ENCODE data around the gene BTF3.

The BTF3 gene

DNA sequence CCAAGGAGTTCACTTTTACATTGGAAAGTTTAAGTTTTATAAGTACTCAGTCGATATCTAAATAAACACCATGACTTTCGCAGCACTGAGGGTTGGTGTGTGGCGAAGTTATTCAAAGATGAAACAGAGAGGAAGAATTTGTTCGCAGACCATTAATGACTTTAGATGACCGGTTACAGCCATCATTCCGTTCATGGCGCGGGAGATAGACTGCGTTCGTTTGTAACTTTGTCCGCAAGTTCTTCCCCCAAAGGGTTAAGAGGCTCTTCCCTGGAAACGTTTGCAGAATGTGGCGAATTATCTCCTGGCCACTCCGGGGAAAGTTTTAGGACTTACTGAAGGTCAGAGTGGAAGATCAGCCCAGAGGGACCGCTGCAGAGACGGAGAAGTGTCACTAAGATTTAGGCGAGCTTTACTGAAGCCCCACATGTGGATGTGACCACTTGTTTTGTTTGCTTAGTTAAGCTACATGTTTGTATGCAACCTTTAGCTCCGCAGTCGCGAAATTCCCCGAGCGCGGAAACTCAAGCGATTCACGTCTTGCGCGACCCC lies 47.5 kb upstream of the BTF3 start:
- TF ChIP-seq, protein P1, sequence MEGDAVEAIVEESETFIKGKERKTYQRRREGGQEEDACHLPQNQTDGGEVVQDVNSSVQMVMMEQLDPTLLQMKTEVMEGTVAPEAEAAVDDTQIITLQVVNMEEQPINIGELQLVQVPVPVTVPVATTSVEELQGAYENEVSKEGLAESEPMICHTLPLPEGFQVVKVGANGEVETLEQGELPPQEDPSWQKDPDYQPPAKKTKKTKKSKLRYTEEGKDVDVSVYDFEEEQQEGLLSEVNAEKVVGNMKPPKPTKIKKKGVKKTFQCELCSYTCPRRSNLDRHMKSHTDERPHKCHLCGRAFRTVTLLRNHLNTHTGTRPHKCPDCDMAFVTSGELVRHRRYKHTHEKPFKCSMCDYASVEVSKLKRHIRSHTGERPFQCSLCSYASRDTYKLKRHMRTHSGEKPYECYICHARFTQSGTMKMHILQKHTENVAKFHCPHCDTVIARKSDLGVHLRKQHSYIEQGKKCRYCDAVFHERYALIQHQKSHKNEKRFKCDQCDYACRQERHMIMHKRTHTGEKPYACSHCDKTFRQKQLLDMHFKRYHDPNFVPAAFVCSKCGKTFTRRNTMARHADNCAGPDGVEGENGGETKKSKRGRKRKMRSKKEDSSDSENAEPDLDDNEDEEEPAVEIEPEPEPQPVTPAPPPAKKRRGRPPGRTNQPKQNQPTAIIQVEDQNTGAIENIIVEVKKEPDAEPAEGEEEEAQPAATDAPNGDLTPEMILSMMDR (IDR thresholded peaks at IDR 0.05; ENCODE audit: borderline replicate concordance, extremely low read depth, low read length, poor library complexity, severe bottlenecking): no peak
- TF ChIP-seq EZH2 (IDR thresholded peaks at IDR 0.05; ENCODE audit: borderline replicate concordance, low read depth, low read length, severe bottlenecking): no peak
- H3K4me2 ChIP-seq (ENCODE audit: insufficient read depth, low read length): no peak overlapping the region
- no peaks in the 10 kb centered on the region for H4K20me1 ChIP-seq (ENCODE audit: insufficient read depth, low read length)
- no peak overlapping the region for H3K9ac ChIP-seq (ENCODE audit: low read depth, low read length)
- no peak overlapping the region for H2AFZ ChIP-seq (ENCODE audit: low read depth, low read length)
- peaks cover 11% of the 10 kb centered on the region for H3K27me3 ChIP-seq (ENCODE audit: insufficient read depth, low read length, poor library complexity)
- no peaks in the 10 kb centered on the region for H3K9me3 ChIP-seq (ENCODE audit: insufficient read depth, low read length, severe bottlenecking)
- H3K79me2 ChIP-seq (ENCODE audit: insufficient read depth, low read length): no peaks in the 10 kb centered on the region
- H3K36me3 ChIP-seq (ENCODE audit: insufficient read depth, low read length): no peaks in the 10 kb centered on the region
- DNase-seq: no peak
- no peak overlapping the region for H3K4me3 ChIP-seq (ENCODE audit: low read depth in 1 of 2, low read length in 2 of 2)
- H3K4me1 ChIP-seq (ENCODE audit: insufficient read depth, low read length): no peaks in the 10 kb centered on the region
- no peak for ATAC-seq (ENCODE audit: insufficient read depth, low read depth)
- no peak overlapping the region for H3K27ac ChIP-seq (ENCODE audit: low read length)

DNA sequence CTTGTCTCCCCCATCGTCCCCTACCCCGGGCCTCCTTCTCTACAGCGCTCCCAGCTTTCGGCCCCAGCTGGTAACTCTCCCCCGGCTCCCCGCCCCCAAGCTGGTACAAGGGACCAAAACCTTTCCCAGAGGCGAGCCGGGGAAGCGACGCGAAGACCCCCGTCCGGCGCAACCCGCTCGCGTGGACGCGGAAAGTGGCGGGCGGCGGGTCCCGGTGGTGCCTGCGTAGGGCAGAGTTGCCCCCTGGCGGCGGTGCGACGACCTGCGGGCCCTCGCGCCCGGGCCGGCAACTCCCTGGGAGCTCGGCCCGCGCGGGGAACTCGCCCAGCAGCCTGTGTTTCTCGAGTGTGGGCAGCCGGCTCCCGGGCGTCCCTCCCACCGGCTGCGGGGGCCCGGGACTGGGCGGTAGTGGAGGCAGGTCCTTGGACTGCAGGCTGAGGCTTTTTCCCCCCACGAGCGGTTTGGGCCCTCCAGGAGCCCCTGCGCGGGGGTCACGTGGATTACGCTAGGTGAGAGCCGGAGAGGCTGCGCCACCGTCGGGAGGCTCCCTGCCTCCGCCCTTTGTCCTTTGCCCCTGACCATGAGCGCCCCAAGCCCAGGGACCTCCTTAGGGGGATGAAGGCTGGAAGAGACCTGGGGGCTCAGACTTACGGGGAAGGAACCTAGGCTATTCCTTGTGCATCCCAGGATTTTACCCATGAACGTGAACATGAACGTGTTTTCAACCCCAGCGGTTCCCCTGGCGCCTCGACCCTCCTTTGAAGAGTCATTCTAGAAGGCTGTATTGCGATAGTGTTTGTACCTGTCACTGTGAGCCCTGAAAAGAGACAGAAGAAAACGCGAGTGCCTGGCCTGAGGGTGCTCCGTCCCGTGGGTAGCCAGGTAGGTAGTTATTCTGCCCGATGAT lies 46.8 kb upstream of the BTF3 start:
- no peak overlapping the region for H3K9ac ChIP-seq (ENCODE audit: low read depth, low read length)
- no peak overlapping the region for H3K27ac ChIP-seq (ENCODE audit: low read length)
- H3K4me1 ChIP-seq (ENCODE audit: insufficient read depth, low read length): no peaks in the 10 kb centered on the region
- no peak for DNase-seq
- H4K20me1 ChIP-seq (ENCODE audit: insufficient read depth, low read length): no peaks in the 10 kb centered on the region
- no peak overlapping the region for H3K4me3 ChIP-seq (ENCODE audit: low read depth in 1 of 2, low read length in 2 of 2)
- TF ChIP-seq, protein P1 (IDR thresholded peaks at IDR 0.05; ENCODE audit: borderline replicate concordance, extremely low read depth, low read length, poor library complexity, severe bottlenecking): no peak
- no peak for TF ChIP-seq EZH2 (IDR thresholded peaks at IDR 0.05; ENCODE audit: borderline replicate concordance, low read depth, low read length, severe bottlenecking)
- H3K9me3 ChIP-seq (ENCODE audit: insufficient read depth, low read length, severe bottlenecking): no peaks in the 10 kb centered on the region
- H3K79me2 ChIP-seq (ENCODE audit: insufficient read depth, low read length): no peaks in the 10 kb centered on the region
- H3K4me2 ChIP-seq (ENCODE audit: insufficient read depth, low read length): no peak overlapping the region
- peaks cover 11% of the 10 kb centered on the region for H3K27me3 ChIP-seq (ENCODE audit: insufficient read depth, low read length, poor library complexity)
- H2AFZ ChIP-seq (ENCODE audit: low read depth, low read length): no peak overlapping the region
- ATAC-seq (ENCODE audit: insufficient read depth, low read depth): no peak
- no peaks in the 10 kb centered on the region for H3K36me3 ChIP-seq (ENCODE audit: insufficient read depth, low read length)

DNA sequence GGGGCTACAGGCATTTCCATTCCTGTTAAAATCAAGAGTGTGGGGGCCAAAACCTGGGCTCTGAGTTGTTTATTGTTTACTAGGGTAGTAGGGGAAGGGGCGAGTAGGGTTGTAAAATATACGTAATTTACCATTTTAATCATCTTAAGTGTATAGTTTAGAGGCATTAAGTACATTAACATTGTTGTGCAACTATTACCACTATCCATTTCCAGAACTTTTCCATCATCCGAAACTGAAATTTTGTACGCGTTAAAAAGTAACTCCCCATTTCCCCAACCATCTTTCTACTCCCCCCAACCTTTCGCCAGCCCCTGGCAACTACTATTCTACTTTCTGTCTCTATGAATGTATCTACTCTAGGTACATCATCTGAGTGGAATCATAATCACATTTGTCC lies 46.0 kb upstream of the BTF3 start:
- Histone ChIP-seq H3K4me3 (ENCODE audit: low read depth in 1 of 2, low read length in 2 of 2) (no peak overlapping the region), H3K4me1 (ENCODE audit: insufficient read depth, low read length) (no peaks in the 10 kb centered on the region), H3K9ac (ENCODE audit: low read depth, low read length) (no peak overlapping the region), H3K36me3 (ENCODE audit: insufficient read depth, low read length) (no peaks in the 10 kb centered on the region), H3K27me3 (ENCODE audit: insufficient read depth, low read length, poor library complexity) (peaks cover 11% of the 10 kb centered on the region), H3K9me3 (ENCODE audit: insufficient read depth, low read length, severe bottlenecking) (no peaks in the 10 kb centered on the region), H4K20me1 (ENCODE audit: insufficient read depth, low read length) (no peaks in the 10 kb centered on the region), H2AFZ (ENCODE audit: low read depth, low read length) (no peak overlapping the region), H3K27ac (ENCODE audit: low read length) (no peak overlapping the region), H3K79me2 (ENCODE audit: insufficient read depth, low read length) (no peaks in the 10 kb centered on the region), H3K4me2 (ENCODE audit: insufficient read depth, low read length) (no peak overlapping the region)
- no peak for DNase-seq
- TF ChIP-seq EZH2 (IDR thresholded peaks at IDR 0.05; ENCODE audit: borderline replicate concordance, low read depth, low read length, severe bottlenecking): no peak
- TF ChIP-seq, protein P1 (IDR thresholded peaks at IDR 0.05; ENCODE audit: borderline replicate concordance, extremely low read depth, low read length, poor library complexity, severe bottlenecking): no peak
- no peak for ATAC-seq (ENCODE audit: insufficient read depth, low read depth)

Data from DND-41 (cell line).